NT2/D1 (cell line): ENCODE results near the gene AP1M2.

Experiments used
- YY1 ChIP-seq: IDR thresholded peaks from 2 replicates; pipeline ENCODE4 v1.6.1; 2011; ENCODE audit not compliant: insufficient read length, insufficient read depth
- ZNF274 ChIP-seq: IDR thresholded peaks from 2 replicates; pipeline ENCODE4 v1.6.1; 2011; ENCODE audit warnings: mild to moderate bottlenecking, low read depth, low read length

GRCh38 chr19:10543420-10544241 lies 43.5 kb downstream of the AP1M2 start, which contains the start of gene ATG4D:
- TF ChIP-seq YY1 (peak; percentile 59), ZNF274 (no peak)
